GM12891 (cell line): ENCODE data around the gene TTC38.

ENCODE experiments used
- DNase-seq: peaks from one replicate; pipeline ENCODE4 v3.0.0; 2011; ENCODE audit warnings: low spot score; ENCODE audit not compliant: insufficient read length
- FAIRE-seq: peaks from 2 replicates; lab custom pipeline; 2011; peaks lifted over from hg19 to GRCh38; lab: Jason Lieb, UNC
- PAX5 ChIP-seq: IDR thresholded peaks from 2 replicates; pipeline ENCODE4 v1.6.1; 2011; ENCODE audit warnings: low read length, moderate library complexity, mild to moderate bottlenecking; ENCODE audit not compliant: insufficient read depth, severe bottlenecking
- POLR2A ChIP-seq: IDR thresholded peaks from 2 replicates; pipeline ENCODE4 v1.6.1; 2011; ENCODE audit warnings: low read depth, low read length, control low read depth
- POLR2AphosphoS5 ChIP-seq: IDR thresholded peaks from 2 replicates; pipeline ENCODE4 v1.6.1; 2011; ENCODE audit warnings: low read depth, low read length, control low read depth
- POU2F2 ChIP-seq: IDR thresholded peaks from 2 replicates; pipeline ENCODE4 v1.6.1; 2011; ENCODE audit warnings: low read depth, mild to moderate bottlenecking, control low read depth, low read length, moderate library complexity
- SPI1 ChIP-seq: IDR thresholded peaks from 2 replicates; pipeline ENCODE4 v1.6.1; 2011; ENCODE audit warnings: low read depth, low read length, control low read depth
- TAF1 ChIP-seq: IDR thresholded peaks from 2 replicates; pipeline ENCODE4 v1.6.1; 2011; ENCODE audit warnings: low read depth, low read length, control low read depth

TTC38 gene

GRCh38 chr22:46234969-46235368 lies 32.8 kb upstream of the TTC38 start:
- DNase-seq (no peak), FAIRE-seq (no peak)
- TF ChIP-seq PAX5 (no peak), POU2F2 (no peak), SPI1 (no peak)

DNA sequence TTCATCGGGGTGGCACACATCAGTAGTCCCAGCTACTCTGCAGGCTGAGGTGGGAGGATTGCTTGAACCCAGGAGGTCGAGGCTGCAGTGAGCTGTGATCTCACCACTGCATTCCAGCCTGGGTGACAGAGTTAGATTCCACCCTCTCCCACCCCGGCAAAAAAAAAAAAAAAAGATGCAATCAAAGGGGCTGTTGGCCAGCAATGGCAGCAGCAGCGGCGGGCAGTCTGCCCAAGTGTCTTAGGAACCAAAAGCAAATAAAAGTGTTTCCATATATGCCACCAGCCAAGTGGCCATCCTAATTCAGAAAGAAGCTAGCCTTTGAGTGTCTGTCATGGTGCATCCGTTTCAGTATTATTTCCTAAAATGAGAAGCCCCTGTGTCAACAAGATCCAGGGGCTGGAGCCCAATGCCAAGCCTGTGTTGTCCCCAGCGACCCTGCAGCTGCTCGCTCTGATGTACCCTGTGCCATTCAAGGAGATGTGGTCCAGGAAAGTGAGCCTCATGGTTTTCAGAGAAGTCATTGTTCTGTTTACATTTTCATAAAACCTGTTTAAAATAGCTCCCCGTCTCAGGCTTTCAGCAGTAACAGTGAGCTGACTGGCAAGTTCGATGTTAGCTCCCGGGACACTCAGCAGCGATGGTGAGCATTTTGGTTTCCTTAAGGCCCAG lies 30.2 kb upstream of the TTC38 start:
- FAIRE-seq (no peak), DNase-seq (no peak)
- TF ChIP-seq POU2F2, result no peak
- TF ChIP-seq POLR2AphosphoS5, result no peak
- TF ChIP-seq SPI1, result no peak
- no peak for TF ChIP-seq TAF1
- TF ChIP-seq POLR2A, result no peak
- TF ChIP-seq PAX5, result no peak

- no peak for TF ChIP-seq SPI1
- TF ChIP-seq PAX5, result no peak
- no peak for TF ChIP-seq POLR2A
- no peak for TF ChIP-seq POLR2AphosphoS5
- no peak for TF ChIP-seq POU2F2
- no peak for TF ChIP-seq TAF1
- DNase-seq (no peak), FAIRE-seq (no peak)
Observed at GRCh38 chr22:46238541-46238940, 29.3 kb upstream of the TTC38 start.

GRCh38 chr22:46239261-46240048 lies 28.4 kb upstream of the TTC38 start:
- FAIRE-seq (peak; percentile 76), DNase-seq (peak; percentile 32)
- TF ChIP-seq POLR2A (no peak), SPI1 (peak; percentile 19; the same call in 1 of the 2 replicates)

- TF ChIP-seq TAF1 (no peak), SPI1 (no peak), POLR2AphosphoS5 (no peak), PAX5 (no peak), POLR2A (no peak), POU2F2 (no peak)
- DNase-seq (no peak), FAIRE-seq (no peak)
Observed at GRCh38 chr22:46240073-46240472, 27.7 kb upstream of the TTC38 start.

GRCh38 chr22:46240506-46240905 lies 27.3 kb upstream of the TTC38 start:
- TF ChIP-seq TAF1 (no peak), PAX5 (no peak), POLR2AphosphoS5 (no peak), POLR2A (no peak), SPI1 (no peak), POU2F2 (no peak)
- FAIRE-seq (no peak), DNase-seq (no peak)

DNA sequence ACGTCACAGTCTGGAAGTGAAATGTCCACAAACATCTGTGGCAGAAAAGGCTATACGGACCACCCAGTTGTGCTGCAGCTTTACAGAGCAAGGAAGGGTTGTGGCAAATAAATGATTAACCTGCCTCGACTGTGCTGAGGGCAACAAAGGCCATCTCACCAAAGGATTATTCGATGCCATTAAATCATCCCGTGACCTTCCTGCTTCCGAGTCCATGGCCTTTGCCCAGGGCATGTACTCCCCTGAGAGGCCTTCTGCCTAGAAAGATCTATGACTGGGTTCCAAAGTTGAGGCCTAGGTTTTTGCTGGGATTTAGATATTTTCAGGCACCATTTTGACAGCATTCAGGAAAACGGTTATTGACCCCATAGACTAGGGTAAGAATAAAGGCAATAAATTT lies 26.9 kb upstream of the TTC38 start:
- TF ChIP-seq PAX5, result no peak
- FAIRE-seq, result no peak

DNA sequence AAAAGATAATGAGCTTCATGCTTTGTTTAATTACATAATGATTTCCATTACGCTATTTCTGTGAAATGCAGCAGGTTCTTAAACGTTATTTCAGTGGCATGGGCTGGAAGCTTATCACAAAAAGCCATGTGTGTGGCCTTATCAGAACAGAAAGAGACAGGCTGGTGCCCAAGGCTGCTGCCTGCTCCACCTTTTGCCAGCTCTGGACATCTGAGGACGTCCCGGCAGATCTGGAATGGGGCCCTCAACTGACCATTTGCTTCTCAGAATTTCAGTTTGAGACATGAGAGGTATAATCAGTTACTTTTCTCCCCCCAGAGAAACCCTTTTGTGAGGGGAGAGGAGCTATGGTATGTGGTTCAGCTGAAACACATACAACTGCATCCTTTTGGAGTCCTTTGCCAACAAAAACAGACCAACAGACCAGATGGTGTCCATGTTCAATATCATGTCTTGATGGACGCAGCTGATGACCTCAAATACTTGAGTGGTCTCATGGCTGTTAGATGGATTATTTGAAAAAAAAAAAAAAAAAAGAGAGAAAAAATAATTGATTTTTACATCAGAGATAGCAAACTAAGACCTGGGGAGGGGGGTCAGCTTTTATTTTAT lies 26.3 kb upstream of the TTC38 start:
- DNase-seq, result no peak
- TF ChIP-seq SPI1, result no peak
- no peak for TF ChIP-seq TAF1
- no peak for TF ChIP-seq POU2F2
- no peak for TF ChIP-seq POLR2AphosphoS5
- no peak for TF ChIP-seq PAX5
- no peak for TF ChIP-seq POLR2A
- FAIRE-seq, result no peak

More for the DNA sequence above, 26.9 kb upstream of the TTC38 start:
- no peak for DNase-seq

DNA sequence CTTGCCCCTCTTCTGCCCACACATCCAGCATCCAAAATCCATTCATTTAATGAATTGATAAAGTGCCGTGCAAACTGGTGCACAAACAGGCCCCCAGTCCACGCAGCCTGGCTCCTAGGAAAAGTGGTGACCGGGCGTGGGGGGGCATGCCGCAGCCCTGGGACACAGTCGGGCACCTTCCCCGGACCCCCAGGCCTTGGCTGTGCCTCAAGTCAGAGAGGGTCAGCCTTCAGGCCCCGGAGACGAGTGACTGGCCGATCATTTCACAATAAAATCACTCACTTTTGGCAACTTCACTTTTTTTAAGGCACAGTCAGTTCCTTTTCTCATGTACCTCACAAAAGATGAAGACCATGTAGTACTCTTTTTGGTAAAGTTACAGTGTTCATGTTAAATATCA lies 25.7 kb upstream of the TTC38 start:
- DNase-seq, result no peak
- no peak for TF ChIP-seq POLR2A
- TF ChIP-seq TAF1, result no peak
- no peak for TF ChIP-seq POLR2AphosphoS5
- TF ChIP-seq PAX5, result no peak
- no peak for TF ChIP-seq POU2F2
- TF ChIP-seq SPI1, result no peak
- no peak for FAIRE-seq

DNA sequence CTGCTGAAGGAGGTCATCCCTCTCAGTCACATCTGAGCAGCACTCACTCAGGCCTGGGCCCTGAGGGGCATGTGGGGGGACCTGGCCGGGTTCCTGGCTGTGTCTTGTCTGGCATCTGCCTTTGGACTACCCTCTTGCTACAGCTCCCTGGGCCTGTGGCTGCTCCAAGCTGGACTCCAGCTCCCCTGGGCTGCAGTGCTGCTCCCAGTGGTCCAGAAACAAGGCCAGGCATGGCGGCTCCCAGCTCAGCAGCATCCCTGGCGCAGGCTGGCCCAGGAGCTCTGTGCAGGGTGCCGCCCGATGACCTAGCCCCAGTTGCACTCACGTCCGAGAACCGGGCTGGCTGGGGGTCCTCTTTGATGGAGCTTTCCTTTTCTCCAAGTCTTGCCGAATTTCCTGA lies 23.0 kb upstream of the TTC38 start:
- no peak for DNase-seq
- no peak for FAIRE-seq
- no peak for TF ChIP-seq PAX5
- no peak for TF ChIP-seq TAF1
- TF ChIP-seq POLR2A, result no peak
- TF ChIP-seq SPI1, result no peak
- no peak for TF ChIP-seq POLR2AphosphoS5
- TF ChIP-seq POU2F2, result no peak
